Activated CD4-positive, alpha-beta memory T cell treated with anti-CD3 and anti-CD28 coated beads, Interleukin-2, amount 10 ng/mL, durations not matched to agents 7 days and 5 days (primary cell): Measurements from ENCODE around the gene NACC2. TPM values are rescaled to one million over a fixed set of nuclear protein-coding genes. Genes with fewer than 3 reads are reported as not detected.
A peak's percentile ranks its signal among the peaks of the same experiment; 100 is the strongest.

ENCODE experiments used
- CTCF ChIA-PET: fragments of 350-600 bp; sonication (Branson Sonifier 250); formaldehyde crosslinking; loops from one replicate; lab custom pipeline; 2021; ENCODE audit warnings: antibody characterized with exemption, inconsistent platforms; lab: Charles Lee
- POLR2A ChIA-PET: fragments of 350-600 bp; sonication (Branson Sonifier 250); formaldehyde crosslinking; loops from one replicate; lab custom pipeline; 2021; ENCODE audit warnings: antibody characterized with exemption; lab: Charles Lee
- DNase-seq: peaks from one replicate; pipeline ENCODE4 v3.0.0-alpha.2; 2020
- H3K27ac Mint-ChIP-seq: one replicate; pipeline ENCODE4 v1.8.0; 2021; ENCODE audit warnings: mild to moderate bottlenecking, mixed read lengths
- H3K27me3 Mint-ChIP-seq: one replicate; pipeline ENCODE4 v1.8.0; 2021; ENCODE audit warnings: mixed read lengths
- H3K36me3 Mint-ChIP-seq: one replicate; pipeline ENCODE4 v1.8.0; 2021; ENCODE audit warnings: low read depth, mixed read lengths
- H3K4me1 Mint-ChIP-seq: one replicate; pipeline ENCODE4 v1.8.0; 2021; ENCODE audit warnings: mixed read lengths
- H3K4me3 Mint-ChIP-seq: one replicate; pipeline ENCODE4 v1.8.0; 2021; ENCODE audit warnings: mild to moderate bottlenecking, mixed read lengths
- H3K9me3 Mint-ChIP-seq: one replicate; pipeline ENCODE4 v1.8.0; 2021; ENCODE audit warnings: mixed read lengths
- total RNA-seq, 2 experiments: library from RNA; stranded (reverse); gene quantifications; one replicate each; pipeline ENCODE4 v1.2.3, GENCODE V29; 2021

NACC2 gene
- total RNA-seq, 2 experiments from 2014 or later, result 8.1 to 8.7 TPM

DNA sequence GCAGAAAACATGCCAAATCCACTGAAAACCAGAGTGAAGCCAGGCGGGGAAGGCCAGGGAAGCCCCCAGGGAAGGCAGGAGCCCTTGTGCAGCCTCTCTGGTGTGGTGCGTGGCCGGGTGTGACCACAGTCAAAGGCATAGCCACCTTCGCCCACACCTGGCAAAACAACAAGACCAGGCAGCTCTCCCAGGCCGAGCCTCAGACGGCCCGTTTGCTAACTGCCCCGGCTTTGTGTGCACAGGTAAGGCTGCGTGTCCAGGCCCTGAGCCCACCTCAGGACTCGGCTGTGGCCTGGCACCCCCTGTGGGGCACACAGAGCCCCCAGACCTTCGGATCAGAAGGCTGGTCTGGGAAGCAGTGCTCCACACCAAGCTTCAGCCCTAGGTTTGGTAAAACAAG, 17.5 kb upstream of the NACC2 start:
- ChIA-PET POLR2A (interaction anchor here (1.2 to 8.7 kb wide), 2 partner anchors 8 to 17 kb away, joined by 3 to 123 read pairs; partner anchors contain the start of gene NACC2), CTCF (interaction anchor here (1.9 kb wide), 1 partner anchor 10 kb away, joined by 6 read pairs; no protein-coding TSS in a partner anchor)
- Mint-ChIP-seq H3K4me1 (peaks cover 79% of the 10 kb centered on the region), H3K27ac (peak overlapping the region; percentile 99), H3K9me3 (no peaks in the 10 kb centered on the region), H3K27me3 (no peaks in the 10 kb centered on the region), H3K36me3 (peaks cover 19% of the 10 kb centered on the region), H3K4me3 (no peak overlapping the region)
- DNase-seq, result no peak

DNA sequence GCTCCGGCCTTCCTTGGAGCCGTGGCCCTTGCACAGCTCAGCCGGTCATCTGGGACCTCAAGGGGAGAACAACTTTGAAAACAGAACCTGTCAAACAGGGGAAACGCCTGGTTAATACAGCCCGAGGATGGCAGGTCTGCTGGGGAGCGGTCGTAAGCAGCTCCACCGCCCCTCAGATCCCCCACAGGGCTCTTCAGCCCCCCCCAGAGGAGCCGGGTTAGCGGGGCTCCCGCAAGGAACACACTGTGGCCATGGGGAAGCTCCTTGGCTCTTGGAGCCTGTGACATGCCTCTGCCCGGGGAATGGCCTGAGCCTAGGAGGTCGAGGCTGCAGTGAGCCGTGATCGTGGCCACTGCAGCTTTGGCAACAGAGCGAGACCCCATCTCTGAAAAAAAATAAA, 16.8 kb upstream of the NACC2 start:
- H3K36me3 Mint-ChIP-seq, result peaks cover 17% of the 10 kb centered on the region
- no peaks in the 10 kb centered on the region for H3K27me3 Mint-ChIP-seq
- ChIA-PET CTCF (interaction anchor here (1.9 kb wide), 1 partner anchor 11 kb away, joined by 6 read pairs; no protein-coding TSS in a partner anchor), POLR2A (interaction anchor here (2.0 to 8.7 kb wide), 2 partner anchors 10 to 16 kb away, joined by 7 to 123 read pairs; partner anchors contain the start of gene NACC2)
- peaks cover 82% of the 10 kb centered on the region for H3K4me1 Mint-ChIP-seq
- H3K9me3 Mint-ChIP-seq, result no peaks in the 10 kb centered on the region
- no peak for DNase-seq
- H3K27ac Mint-ChIP-seq, result peak overlapping the region; percentile 99
- peak overlapping the region; percentile 86 for H3K4me3 Mint-ChIP-seq

GRCh38 chr9:136111190-136111589, 16.1 kb upstream of the NACC2 start:
- peak overlapping the region; percentile 86 for H3K4me3 Mint-ChIP-seq
- ChIA-PET POLR2A (interaction anchor here (1.9 to 8.7 kb wide), 3 partner anchors 8 to 15 kb away, joined by 6 to 123 read pairs (median 7); partner anchors contain the start of gene NACC2), CTCF (interaction anchor here (1.9 kb wide), 1 partner anchor 11 kb away, joined by 6 read pairs; no protein-coding TSS in a partner anchor)

DNA sequence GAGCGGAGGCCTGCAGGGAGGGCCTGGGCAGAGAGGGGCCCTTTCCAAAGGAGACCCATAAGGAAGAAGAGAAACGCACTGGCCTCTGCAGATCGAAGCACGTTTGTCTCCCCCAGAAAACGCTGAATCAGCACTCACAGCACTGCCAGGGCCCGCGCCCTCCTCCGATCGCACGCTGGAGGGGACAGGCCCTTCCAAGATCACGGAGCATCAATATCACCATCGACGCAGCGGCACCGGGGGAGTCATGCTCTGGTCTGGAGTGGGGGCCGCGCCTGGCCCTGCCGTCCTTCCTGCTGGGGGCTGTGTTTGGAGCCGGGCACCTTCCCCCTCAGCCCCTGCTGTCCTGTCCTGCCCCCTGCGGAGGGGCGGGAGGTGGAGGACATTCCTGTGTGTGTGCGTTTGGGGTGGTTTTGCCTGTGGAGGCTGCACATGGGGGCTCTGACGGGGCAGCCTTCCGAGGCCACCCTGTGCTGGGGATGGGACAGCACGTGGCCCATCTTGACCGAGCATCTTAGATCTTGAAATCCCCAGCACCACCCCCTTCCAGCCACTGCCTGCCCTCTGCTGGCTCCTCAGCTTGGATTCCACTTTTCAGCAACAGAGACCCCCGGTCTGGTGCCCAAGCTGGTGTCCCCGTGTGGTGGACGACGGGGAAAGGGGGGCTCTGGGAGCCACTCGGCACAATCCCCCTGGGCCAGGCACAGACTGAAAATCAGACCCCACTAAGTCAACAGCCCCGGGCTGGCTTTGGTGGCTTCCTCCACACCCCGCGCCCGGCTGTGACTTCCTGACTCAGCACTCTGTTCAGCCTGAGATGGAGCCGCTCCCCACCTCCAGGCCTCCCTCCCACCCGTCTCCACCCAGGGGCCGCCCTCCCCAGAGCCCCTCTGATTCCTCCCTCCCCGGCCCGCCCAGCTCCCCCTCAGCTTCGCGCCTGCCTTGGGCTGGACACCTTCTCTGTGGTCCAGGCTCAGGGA, 15.3 kb upstream of the NACC2 start:
- no peaks in the 10 kb centered on the region for H3K9me3 Mint-ChIP-seq
- peaks cover 12% of the 10 kb centered on the region for H3K36me3 Mint-ChIP-seq
- peaks cover 89% of the 10 kb centered on the region for H3K4me1 Mint-ChIP-seq
- H3K4me3 Mint-ChIP-seq, result peak overlapping the region; percentile 86
- DNase-seq, result peak; percentile 56
- POLR2A ChIA-PET, result interaction anchor here (1.3 to 8.7 kb wide), 8 partner anchors 8 to 253 kb away, joined by 5 to 123 read pairs (median 6); partner anchors contain the start of genes DNLZ, NACC2 and TMEM250
- CTCF ChIA-PET, result interaction anchor here (0.9 to 2.2 kb wide), 7 partner anchors 7 to 143 kb away, joined by 3 to 9 read pairs (median 4); no protein-coding TSS in a partner anchor
- no peaks in the 10 kb centered on the region for H3K27me3 Mint-ChIP-seq
- H3K27ac Mint-ChIP-seq, result peak overlapping the region; percentile 99

More at GRCh38 chr9:136111190-136111589, 16.1 kb upstream of the NACC2 start:
- Mint-ChIP-seq H3K27ac (peak overlapping the region; percentile 99), H3K36me3 (peaks cover 14% of the 10 kb centered on the region), H3K4me1 (peaks cover 83% of the 10 kb centered on the region), H3K9me3 (no peaks in the 10 kb centered on the region), H3K27me3 (no peaks in the 10 kb centered on the region)
- DNase-seq, result no peak

DNA sequence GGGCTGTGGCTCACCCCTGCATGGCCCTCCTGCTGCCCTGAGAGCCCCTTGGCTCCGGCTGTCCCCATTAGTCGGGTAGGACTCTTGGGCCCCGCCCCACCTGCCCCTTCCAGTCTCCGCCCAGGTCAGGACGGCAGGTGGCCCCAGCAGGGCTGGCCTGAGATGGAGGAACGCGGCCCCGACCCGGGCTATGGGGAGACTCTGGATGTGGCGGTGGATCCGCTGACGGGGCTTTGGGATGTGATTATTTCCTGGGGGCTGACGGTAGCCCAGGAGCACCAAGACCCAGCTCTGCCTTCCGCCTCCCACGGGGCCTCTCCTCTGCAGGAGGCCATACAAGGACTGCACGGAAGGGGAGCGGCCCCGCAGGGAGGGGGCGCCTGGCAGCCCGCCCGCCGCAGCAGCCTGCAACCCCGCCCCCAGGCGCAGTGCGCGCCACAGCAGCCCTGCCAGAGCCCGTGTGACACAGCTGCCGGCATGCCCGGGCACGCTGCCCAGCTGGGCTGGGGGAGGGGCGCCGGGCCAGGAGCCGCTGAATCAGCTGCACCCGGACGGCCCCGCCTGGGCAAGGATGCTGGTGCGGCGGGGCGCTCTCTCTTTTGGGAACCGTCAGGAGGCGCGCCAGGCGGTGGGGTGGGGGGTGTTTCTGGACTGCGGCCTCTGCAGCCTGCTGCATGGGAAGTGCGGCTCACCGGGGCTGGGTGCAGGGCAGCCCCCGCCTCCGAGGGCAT, 14.4 kb upstream of the NACC2 start:
- Mint-ChIP-seq H3K4me1 (peaks cover 83% of the 10 kb centered on the region), H3K27me3 (no peaks in the 10 kb centered on the region)
- CTCF ChIA-PET, result interaction anchor here (0.9 to 2.2 kb wide), 6 partner anchors 8 to 142 kb away, joined by 3 to 9 read pairs (median 4); no protein-coding TSS in a partner anchor

DNA sequence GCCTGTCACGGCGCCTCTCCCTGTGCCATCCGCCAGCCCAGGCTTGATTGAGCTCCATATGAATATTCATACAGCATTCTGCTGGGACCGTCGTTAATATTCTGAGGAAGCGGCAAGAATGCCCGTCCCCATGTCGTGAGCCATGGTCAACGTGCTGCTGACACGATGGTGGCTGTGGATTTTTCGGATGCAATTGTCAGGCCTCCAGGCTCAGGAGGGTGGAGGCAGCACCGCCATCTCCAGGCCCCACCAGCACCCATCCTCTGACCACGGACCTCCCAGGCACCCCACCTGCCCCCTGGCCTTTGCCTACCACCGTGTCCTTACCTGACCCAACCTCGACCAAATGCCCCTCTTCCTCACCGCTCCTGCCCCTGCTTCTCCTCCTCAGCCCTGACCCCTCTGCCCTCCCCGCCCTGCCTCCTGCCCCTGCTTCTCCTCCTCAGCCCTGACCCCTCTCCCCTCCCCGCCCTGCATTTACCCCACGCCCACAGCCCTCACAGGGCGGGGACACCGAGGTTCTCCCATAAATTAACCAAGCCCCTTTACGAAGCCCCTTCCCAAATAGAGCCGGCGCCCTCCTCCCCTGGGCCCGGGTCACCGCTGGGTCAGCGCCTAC, 13.7 kb upstream of the NACC2 start:
- Mint-ChIP-seq H3K27me3 (no peaks in the 10 kb centered on the region), H3K4me1 (peaks cover 75% of the 10 kb centered on the region), H3K27ac (peak overlapping the region; percentile 89), H3K36me3 (peaks cover 4% of the 10 kb centered on the region), H3K4me3 (peak overlapping the region; percentile 82), H3K9me3 (no peaks in the 10 kb centered on the region)
- ChIA-PET POLR2A (interaction anchor here (1.2 to 8.7 kb wide), 8 partner anchors 9 to 255 kb away, joined by 3 to 123 read pairs (median 6); partner anchors contain the start of genes DNLZ, NACC2 and TMEM250), CTCF (interaction anchor here (1.0 to 2.2 kb wide), 4 partner anchors 9 to 142 kb away, joined by 3 to 9 read pairs (median 6); no protein-coding TSS in a partner anchor)
- DNase-seq, result no peak

More for the DNA sequence above, 14.4 kb upstream of the NACC2 start:
- Mint-ChIP-seq H3K9me3 (no peaks in the 10 kb centered on the region), H3K27ac (peak overlapping the region; percentile 99), H3K36me3 (peaks cover 4% of the 10 kb centered on the region), H3K4me3 (peak overlapping the region; percentile 86)
- POLR2A ChIA-PET, result interaction anchor here (1.2 to 8.7 kb wide), 9 partner anchors 8 to 254 kb away, joined by 3 to 123 read pairs (median 6); partner anchors contain the start of genes DNLZ, NACC2 and TMEM250
- peak; percentile 96 for DNase-seq

DNA sequence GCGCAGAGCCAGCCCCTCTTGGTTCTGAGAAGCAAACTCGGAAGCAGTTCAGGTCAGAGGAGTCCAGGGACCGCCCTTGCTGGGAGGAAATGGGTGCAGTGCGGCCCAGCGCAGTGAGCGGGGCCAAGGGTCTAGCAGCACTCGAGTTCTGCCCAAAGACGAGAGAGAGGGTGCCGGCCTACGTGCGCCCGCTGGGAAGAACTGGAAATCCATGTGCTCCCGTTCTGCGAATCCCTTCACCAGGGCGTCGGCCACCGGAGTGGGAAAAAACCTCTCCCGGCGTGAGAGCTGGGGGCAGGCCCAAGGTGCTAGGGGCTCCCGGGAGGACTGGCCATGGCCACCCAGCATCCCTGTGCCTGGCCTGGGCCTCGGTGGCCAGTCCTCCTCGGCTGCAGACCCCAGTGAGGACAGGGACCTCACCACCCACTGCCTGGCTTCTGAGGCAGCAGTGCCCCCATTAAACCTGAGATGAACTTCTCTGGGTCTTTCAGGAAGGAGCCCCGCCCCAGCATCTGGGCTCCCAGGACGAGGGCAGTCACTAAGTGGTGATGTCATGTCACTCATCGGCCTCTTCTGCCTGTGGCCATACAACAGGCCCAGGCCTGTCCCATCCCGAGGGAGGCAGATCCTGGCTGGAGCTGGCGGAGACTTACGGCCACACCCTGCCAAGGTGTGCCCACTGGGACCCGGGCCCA, 13.0 kb upstream of the NACC2 start:
- Mint-ChIP-seq H3K36me3 (peaks cover 4% of the 10 kb centered on the region), H3K27ac (peak overlapping the region; percentile 94), H3K9me3 (no peaks in the 10 kb centered on the region), H3K4me1 (peaks cover 69% of the 10 kb centered on the region), H3K4me3 (peak overlapping the region; percentile 82), H3K27me3 (no peaks in the 10 kb centered on the region)
- POLR2A ChIA-PET, result interaction anchor here (0.8 to 8.7 kb wide), 5 partner anchors 10 to 119 kb away, joined by 3 to 123 read pairs (median 6); partner anchors contain the start of genes NACC2 and TMEM250
- CTCF ChIA-PET, result interaction anchor here (1.0 kb wide), 1 partner anchor 18 kb away, joined by 4 read pairs; no protein-coding TSS in a partner anchor
- DNase-seq, result no peak

GRCh38 chr9:136107155-136107952, 12.3 kb upstream of the NACC2 start:
- Mint-ChIP-seq H3K27me3 (no peaks in the 10 kb centered on the region), H3K9me3 (no peaks in the 10 kb centered on the region), H3K4me1 (peaks cover 62% of the 10 kb centered on the region), H3K36me3 (peaks cover 4% of the 10 kb centered on the region), H3K4me3 (peak overlapping the region; percentile 70), H3K27ac (peak overlapping the region; percentile 94)
- POLR2A ChIA-PET, result interaction anchor here (0.8 to 8.7 kb wide), 4 partner anchors 11 to 18 kb away, joined by 3 to 123 read pairs (median 27); partner anchors contain the start of genes NACC2 and TMEM250
- DNase-seq, result peak; percentile 74
- CTCF ChIA-PET, result interaction anchor here (1.0 to 2.2 kb wide), 3 partner anchors 10 to 18 kb away, joined by 4 to 8 read pairs (median 7); partner anchors contain the start of gene TMEM250

DNA sequence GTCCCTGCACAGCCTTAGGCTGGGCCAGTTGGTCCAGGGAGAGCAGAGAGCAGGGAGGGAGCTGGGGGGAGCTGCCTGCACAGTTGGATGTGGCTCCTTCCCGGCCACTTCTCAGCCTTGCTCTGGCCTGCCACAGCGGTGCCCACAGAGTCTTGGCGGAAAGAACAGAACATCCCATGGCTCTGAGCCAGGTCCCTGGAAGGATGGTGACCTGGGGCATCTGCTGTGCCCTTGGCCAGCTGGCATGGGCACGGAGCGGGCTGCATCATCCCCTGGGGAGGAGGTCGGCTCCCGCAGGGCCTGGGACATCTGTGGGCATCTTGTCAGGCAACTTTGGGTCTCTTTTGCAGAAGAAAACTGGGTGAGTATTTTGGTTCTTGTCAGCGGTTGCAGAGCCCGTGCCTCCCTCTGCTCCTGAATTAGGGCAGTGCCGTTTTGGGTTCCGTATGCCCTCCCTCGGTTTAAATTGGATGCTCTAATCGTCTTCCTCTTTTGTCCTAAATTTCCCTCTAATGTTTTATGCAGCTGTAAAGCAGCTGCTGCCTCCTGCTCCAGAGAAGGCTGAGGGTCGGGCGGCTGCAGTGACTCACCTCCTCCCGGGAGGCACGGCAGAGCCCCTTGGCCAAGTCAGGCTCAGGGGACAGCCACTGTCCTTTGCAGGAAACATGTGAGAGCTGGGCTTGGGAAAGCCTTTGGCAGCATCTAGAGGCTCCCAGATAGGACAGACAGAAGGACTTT, 10.5 kb upstream of the NACC2 start:
- ChIA-PET CTCF (interaction anchor here (1.9 to 2.2 kb wide), 2 partner anchors 12 to 17 kb away, joined by 7 to 8 read pairs; partner anchors contain the start of gene TMEM250), POLR2A (interaction anchor here (1.2 to 8.7 kb wide), 4 partner anchors 10 to 16 kb away, joined by 3 to 123 read pairs (median 27); partner anchors contain the start of genes NACC2 and TMEM250)
- Mint-ChIP-seq H3K9me3 (no peaks in the 10 kb centered on the region), H3K4me1 (peaks cover 44% of the 10 kb centered on the region), H3K36me3 (peaks cover 4% of the 10 kb centered on the region), H3K4me3 (no peak overlapping the region), H3K27ac (no peak overlapping the region), H3K27me3 (no peaks in the 10 kb centered on the region)
- DNase-seq, result no peak

DNA sequence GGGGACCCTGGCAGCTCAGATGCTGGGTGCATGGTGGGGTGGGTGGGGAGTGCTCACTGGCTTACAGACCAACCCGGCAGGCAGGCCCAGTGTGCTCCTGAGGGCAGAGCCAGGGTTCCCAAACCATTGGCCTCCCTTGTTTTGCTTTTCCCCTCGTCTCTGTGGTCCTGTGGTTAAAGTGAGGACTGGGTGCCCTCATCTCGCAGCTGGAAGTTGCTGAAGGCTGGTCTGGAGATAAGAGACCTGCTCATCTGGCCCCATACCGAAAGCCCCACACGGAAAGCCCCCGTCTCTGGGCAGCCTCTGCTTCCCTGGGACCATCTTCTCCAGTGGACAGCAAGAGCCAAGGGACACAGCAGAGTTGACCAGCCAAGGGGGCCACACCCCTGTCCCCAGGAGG, 9.8 kb upstream of the NACC2 start:
- H3K9me3 Mint-ChIP-seq, result no peaks in the 10 kb centered on the region
- ChIA-PET CTCF (no interaction called here), POLR2A (interaction anchor here (0.7 to 8.7 kb wide), 2 partner anchors 8 to 9 kb away, joined by 3 to 123 read pairs; partner anchors contain the start of gene NACC2)
- no peak overlapping the region for H3K27ac Mint-ChIP-seq
- no peak overlapping the region for H3K4me3 Mint-ChIP-seq
- H3K27me3 Mint-ChIP-seq, result no peaks in the 10 kb centered on the region
- peaks cover 39% of the 10 kb centered on the region for H3K4me1 Mint-ChIP-seq
- H3K36me3 Mint-ChIP-seq, result no peaks in the 10 kb centered on the region
- DNase-seq, result no peak
